Vagina (tissue), 2 donors: ENCODE data around the gene UCN. TPM values are rescaled to one million over a fixed set of nuclear protein-coding genes. Genes with fewer than 3 reads are reported as not detected.

Experiments
- DNase-seq, 2 donors: peaks; one replicate each; pipeline ENCODE4 v3.0.0-alpha.2; 2017; ENCODE audit errors: extremely low spot score in 2 of 2
- H3K27ac ChIP-seq: fragments of 200-600 bp; sonication (generic); one replicate; pipeline ENCODE4 v1.5.1; 2019
- H3K27me3 ChIP-seq: fragments of 200-600 bp; sonication (generic); one replicate; pipeline ENCODE4 v1.5.1; 2019
- H3K36me3 ChIP-seq, 2 donors: fragments of 200-600 bp; sonication (generic); one replicate each; pipeline ENCODE4 v1.5.1; 2017 to 2019
- H3K4me1 ChIP-seq: fragments of 200-600 bp; sonication (generic); one replicate; pipeline ENCODE4 v1.5.1; 2019
- H3K4me3 ChIP-seq, 2 donors: fragments of 200-600 bp; sonication (generic); 1 replicate in 1 of 2; 2 replicates in 1 of 2; pipeline ENCODE4 v1.5.1; 2016 to 2019
- H3K9me3 ChIP-seq: fragments of 200-600 bp; sonication (generic); one replicate; pipeline ENCODE4 v1.5.1; 2019
- CTCF ChIP-seq, 3 experiments: fragments of 450-650 bp in 2 of 3; fragments of 200-600 bp in 1 of 3; sonication (generic) in 1 of 3; IDR thresholded peaks; one replicate each; pipeline ENCODE4 v1.5.1; 2017 to 2019; ENCODE audit warnings: antibody characterized with exemption in 3 of 3, mild to moderate bottlenecking in 2 of 3, moderate library complexity in 2 of 3
- POLR2A ChIP-seq, 2 donors: fragments of 450-650 bp; IDR thresholded peaks; one replicate each; pipeline ENCODE4 v1.6.1; 2017; ENCODE audit warnings: antibody characterized with exemption in 2 of 2, mild to moderate bottlenecking in 2 of 2, moderate library complexity in 2 of 2
- POLR2AphosphoS5 ChIP-seq, 2 donors: sonication (generic); formaldehyde crosslinking; IDR thresholded peaks; one replicate each; pipeline ENCODE4 v1.9.0; 2017; ENCODE audit warnings: antibody characterized with exemption in 2 of 2, mild to moderate bottlenecking in 2 of 2, low read depth in 1 of 2; ENCODE audit not compliant: insufficient read depth in 1 of 2
- intact Hi-C: fragments of 100-400 bp; cut with DNase I; formaldehyde crosslinking; loops from one replicate; pipeline ENCODE4 v1.15.1; 2023
- total RNA-seq: library from RNA; depleted of rRNA; stranded (reverse); fragments of >200 nt; gene quantifications from one replicate; pipeline ENCODE4 v1.2.3, GENCODE V29; 2016

Gene UCN
- total RNA-seq, 1 donor from 2014 or later, result 3.2 TPM

- Histone ChIP-seq H3K27me3 (no peaks in the 10 kb centered on the region), H3K4me3 (no peak overlapping the region), H3K27ac (no peak overlapping the region), H3K9me3 (no peaks in the 10 kb centered on the region), H3K4me1 (no peaks in the 10 kb centered on the region), H3K36me3 (no peaks in the 10 kb centered on the region)
- DNase-seq, result no peak
- TF ChIP-seq CTCF (IDR thresholded peaks at IDR 0.05) (no peak), POLR2AphosphoS5 (IDR thresholded peaks at IDR 0.05; ENCODE audit: insufficient read depth in 1 of 2, low read depth in 1 of 2) (no peak), POLR2A (IDR thresholded peaks at IDR 0.05) (no peak)
- intact Hi-C loops, result loop anchor here (5.0 kb wide), 1 partner anchor 188 kb away; no protein-coding TSS in a partner anchor
Measured at GRCh38 chr2:27284996-27285395, 23.2 kb downstream of the UCN start.

- no peaks in the 10 kb centered on the region for H3K27me3 ChIP-seq
- H3K27ac ChIP-seq, result no peak overlapping the region
- no peak for DNase-seq
- TF ChIP-seq CTCF (IDR thresholded peaks at IDR 0.05), result no peak
- no peaks in the 10 kb centered on the region for H3K9me3 ChIP-seq
- intact Hi-C loops, result loop anchor here (5.0 kb wide), 1 partner anchor 186 kb away; no protein-coding TSS in a partner anchor
- H3K4me1 ChIP-seq, result no peaks in the 10 kb centered on the region
- H3K36me3 ChIP-seq, result no peaks in the 10 kb centered on the region
- no peak overlapping the region for H3K4me3 ChIP-seq
Measured at GRCh38 chr2:27282892-27283291, 25.4 kb downstream of the UCN start.

GRCh38 chr2:27281855-27282559, 26.2 kb downstream of the UCN start, which contains the start of gene TRIM54:
TRIM54 (plus strand) TSS chr2:27282429; CDS start chr2:27282732, 303 bp downstream.
- no peaks in the 10 kb centered on the region for H3K27me3 ChIP-seq
- no peaks in the 10 kb centered on the region for H3K9me3 ChIP-seq
- intact Hi-C loops, result loop anchor here (5.0 kb wide), 1 partner anchor 185 kb away; no protein-coding TSS in a partner anchor
- H3K4me3 ChIP-seq, result no peak within 1 kb of the TSS
- no peaks in the 10 kb centered on the region for H3K4me1 ChIP-seq
- H3K36me3 ChIP-seq, result no peaks in the 10 kb centered on the region
- TF ChIP-seq POLR2A (IDR thresholded peaks at IDR 0.05), result no peak
- no peak for TF ChIP-seq CTCF (IDR thresholded peaks at IDR 0.05)
- no peak for TF ChIP-seq POLR2AphosphoS5 (IDR thresholded peaks at IDR 0.05; ENCODE audit: insufficient read depth in 1 of 2, low read depth in 1 of 2)
- DNase-seq, result no peak
- H3K27ac ChIP-seq, result no peak within 1 kb of the TSS

- no peak for DNase-seq
- no peak overlapping the region for H3K27ac ChIP-seq
- H3K36me3 ChIP-seq, result no peaks in the 10 kb centered on the region
- no peak overlapping the region for H3K4me3 ChIP-seq
- TF ChIP-seq CTCF (IDR thresholded peaks at IDR 0.05) (no peak), POLR2A (IDR thresholded peaks at IDR 0.05) (no peak)
- no peaks in the 10 kb centered on the region for H3K9me3 ChIP-seq
- intact Hi-C loops, result loop anchor here (5.0 kb wide), 1 partner anchor 184 kb away; no protein-coding TSS in a partner anchor
- no peaks in the 10 kb centered on the region for H3K27me3 ChIP-seq
- H3K4me1 ChIP-seq, result no peaks in the 10 kb centered on the region
Measured at GRCh38 chr2:27281442-27281841, 26.8 kb downstream of the UCN start.

- intact Hi-C loops, result loop anchor here (5.0 kb wide), 1 partner anchor 184 kb away; no protein-coding TSS in a partner anchor
- TF ChIP-seq POLR2AphosphoS5 (IDR thresholded peaks at IDR 0.05; ENCODE audit: insufficient read depth in 1 of 2, low read depth in 1 of 2) (no peak), POLR2A (IDR thresholded peaks at IDR 0.05) (no peak), CTCF (IDR thresholded peaks at IDR 0.05) (no peak)
- no peak for DNase-seq
- H3K27me3 ChIP-seq, result no peaks in the 10 kb centered on the region
- H3K27ac ChIP-seq, result no peak overlapping the region
- no peak overlapping the region for H3K4me3 ChIP-seq
- no peaks in the 10 kb centered on the region for H3K9me3 ChIP-seq
- no peaks in the 10 kb centered on the region for H3K36me3 ChIP-seq
- no peaks in the 10 kb centered on the region for H3K4me1 ChIP-seq
Measured at GRCh38 chr2:27280826-27281225, 27.4 kb downstream of the UCN start.
